Measurements from ENCODE around the gene MYO9B. TPM values are rescaled to one million over a fixed set of nuclear protein-coding genes. Genes with fewer than 3 reads are reported as not detected.

MYO9B gene
- total and polyA plus RNA-seq, 7 donors = 24.6 to 95.0 (median 48.2) TPM

GRCh38 chr19:17235300-17235970 lies 159.9 kb downstream of the MYO9B start:
- intact Hi-C loops (cut with DNase I) = no loop called here
- WGBS, 2 donors = 2 to 5% methylated on average over 80 of the region's 80 CpGs
- Histone ChIP-seq H3K27me3 (no peaks in the 10 kb centered on the region), H3K4me3 (peak overlapping the region; percentile 15 to 60 (median 52)), H3K9me3 (no peaks in the 10 kb centered on the region), H3K27ac (peak overlapping the region; percentile 74 to 81 (median 80)), H3K4me1 (peaks cover 0 to 26% (median 23%) of the 10 kb centered on the region in 4 donors), H3K36me3 (peaks cover 0 to 45% (median 19%) of the 10 kb centered on the region in 4 donors)
- no peak for TF ChIP-seq POLR2AphosphoS5 (IDR thresholded peaks at IDR 0.05)
- no peak for TF ChIP-seq POLR2A (IDR thresholded peaks at IDR 0.05)
- TF ChIP-seq EP300 (IDR thresholded peaks at IDR 0.05) = no peak
- peak in 2 of 4 experiments; percentile 15 to 52 for TF ChIP-seq CTCF (IDR thresholded peaks at IDR 0.05)
- peak; percentile 84 for DNase-seq

GRCh38 chr19:17235971-17236777 lies 160.6 kb downstream of the MYO9B start:
- 5 to 7% methylated on average over 24 to 25 of the region's 27 CpGs for WGBS, 2 donors
- H3K27ac ChIP-seq = peak overlapping the region; percentile 74 to 81 (median 80)

GRCh38 chr19:17236811-17237543 lies 161.4 kb downstream of the MYO9B start:
- intact Hi-C loops (cut with DNase I) = no loop called here
- peaks cover 0 to 33% (median 14%) of the 10 kb centered on the region in 4 donors for H3K36me3 ChIP-seq
- WGBS, 2 donors = 78 to 89% methylated on average over 18 of the region's 18 CpGs

More at GRCh38 chr19:17235971-17236777, 160.6 kb downstream of the MYO9B start:
- H3K27me3 ChIP-seq = no peaks in the 10 kb centered on the region
- peak overlapping the region; percentile 15 to 60 (median 52) for H3K4me3 ChIP-seq
- H3K4me1 ChIP-seq = peaks cover 0 to 26% (median 23%) of the 10 kb centered on the region in 4 donors
- TF ChIP-seq POLR2A (IDR thresholded peaks at IDR 0.05) (no peak), POLR2AphosphoS5 (IDR thresholded peaks at IDR 0.05) (no peak), EP300 (IDR thresholded peaks at IDR 0.05) (no peak), CTCF (IDR thresholded peaks at IDR 0.05) (no peak)
- H3K9me3 ChIP-seq = no peaks in the 10 kb centered on the region
- intact Hi-C loops (cut with DNase I) = no loop called here
- DNase-seq = no peak
- H3K36me3 ChIP-seq = peaks cover 0 to 41% (median 19%) of the 10 kb centered on the region in 4 donors

GRCh38 chr19:17237747-17238706 lies 162.4 kb downstream of the MYO9B start:
- no peak overlapping the region for H3K27ac ChIP-seq
- WGBS, 2 donors = 88 to 92% methylated on average over 13 of the region's 13 CpGs

More at GRCh38 chr19:17236811-17237543, 161.4 kb downstream of the MYO9B start:
- Histone ChIP-seq H3K4me3 (no peak overlapping the region), H3K9me3 (no peaks in the 10 kb centered on the region), H3K4me1 (peaks cover 0 to 31% (median 27%) of the 10 kb centered on the region in 4 donors), H3K27ac (peak overlapping the region; percentile 74 to 81 (median 80)), H3K27me3 (no peaks in the 10 kb centered on the region)
- DNase-seq = no peak
- TF ChIP-seq EP300 (IDR thresholded peaks at IDR 0.05) = no peak

More at GRCh38 chr19:17237747-17238706, 162.4 kb downstream of the MYO9B start:
- H3K36me3 ChIP-seq = peaks cover 0 to 23% (median 9%) of the 10 kb centered on the region in 4 donors
- H3K4me1 ChIP-seq = peaks cover 0 to 41% (median 37%) of the 10 kb centered on the region in 4 donors
- DNase-seq = no peak
- H3K27me3 ChIP-seq = no peaks in the 10 kb centered on the region
- H3K9me3 ChIP-seq = no peaks in the 10 kb centered on the region
- TF ChIP-seq POLR2AphosphoS5 (IDR thresholded peaks at IDR 0.05) (no peak), CTCF (IDR thresholded peaks at IDR 0.05) (no peak), POLR2A (IDR thresholded peaks at IDR 0.05) (no peak), EP300 (IDR thresholded peaks at IDR 0.05) (no peak)
- H3K4me3 ChIP-seq = no peak overlapping the region
- intact Hi-C loops (cut with DNase I) = no loop called here

Data from sigmoid colon (tissue), 7 donors.